Stimulated activated CD8-positive, alpha-beta memory T cell treated with anti-CD3 and anti-CD28 coated beads, Interleukin-7, amount 100 ng/mL, for 1 hour (primary cell): ENCODE data around the gene DNAJB14.

Source experiments
- DNase-seq, 2 donors: peaks; one replicate each; pipeline ENCODE4 v3.0.0-alpha.2; 2020; ENCODE audit warnings: low read depth in 2 of 2

The DNAJB14 gene

DNA sequence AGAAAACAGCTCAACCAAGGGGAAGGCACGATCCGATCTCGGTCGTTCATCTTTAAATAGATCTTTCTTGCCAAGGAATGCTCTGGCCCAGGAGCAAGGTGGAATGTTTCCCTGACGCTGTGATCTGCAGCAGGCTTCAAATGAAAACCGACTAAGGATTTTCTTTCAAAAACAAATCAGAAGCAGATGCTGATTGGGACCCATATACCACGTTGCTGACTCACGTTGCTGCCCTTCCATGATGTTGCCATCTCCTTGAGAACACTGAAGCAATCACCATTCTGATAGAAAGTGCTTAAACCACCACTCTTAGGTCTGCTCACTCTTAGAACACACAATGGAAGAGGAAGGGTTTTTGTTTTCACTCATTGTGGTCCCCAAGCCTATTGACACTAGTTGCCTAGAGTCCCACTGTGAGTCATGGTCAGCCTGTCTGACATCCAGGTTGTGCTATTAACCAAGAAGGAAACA is 78.3 kb downstream of the DNAJB14 start:
- no peak for DNase-seq

DNA sequence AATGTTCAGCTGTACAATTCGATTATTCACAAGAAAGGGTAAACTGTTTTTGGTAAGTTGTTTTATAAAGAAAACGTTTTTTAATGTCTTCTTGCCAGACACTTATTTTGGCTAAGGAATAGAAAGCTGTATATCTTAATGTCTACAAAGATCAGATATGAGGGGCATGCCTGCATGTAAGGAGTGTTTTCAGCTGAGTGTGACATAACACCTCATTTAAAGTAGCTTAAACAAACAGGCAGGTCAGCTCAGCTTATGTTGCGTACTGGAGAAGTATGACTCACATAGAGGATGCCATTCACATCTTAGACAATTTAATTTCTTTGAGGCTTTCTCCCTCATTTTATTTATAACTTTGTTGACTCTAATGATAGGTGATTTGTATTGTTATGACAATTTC is 82.6 kb downstream of the DNAJB14 start:
- DNase-seq, result no peak

DNA sequence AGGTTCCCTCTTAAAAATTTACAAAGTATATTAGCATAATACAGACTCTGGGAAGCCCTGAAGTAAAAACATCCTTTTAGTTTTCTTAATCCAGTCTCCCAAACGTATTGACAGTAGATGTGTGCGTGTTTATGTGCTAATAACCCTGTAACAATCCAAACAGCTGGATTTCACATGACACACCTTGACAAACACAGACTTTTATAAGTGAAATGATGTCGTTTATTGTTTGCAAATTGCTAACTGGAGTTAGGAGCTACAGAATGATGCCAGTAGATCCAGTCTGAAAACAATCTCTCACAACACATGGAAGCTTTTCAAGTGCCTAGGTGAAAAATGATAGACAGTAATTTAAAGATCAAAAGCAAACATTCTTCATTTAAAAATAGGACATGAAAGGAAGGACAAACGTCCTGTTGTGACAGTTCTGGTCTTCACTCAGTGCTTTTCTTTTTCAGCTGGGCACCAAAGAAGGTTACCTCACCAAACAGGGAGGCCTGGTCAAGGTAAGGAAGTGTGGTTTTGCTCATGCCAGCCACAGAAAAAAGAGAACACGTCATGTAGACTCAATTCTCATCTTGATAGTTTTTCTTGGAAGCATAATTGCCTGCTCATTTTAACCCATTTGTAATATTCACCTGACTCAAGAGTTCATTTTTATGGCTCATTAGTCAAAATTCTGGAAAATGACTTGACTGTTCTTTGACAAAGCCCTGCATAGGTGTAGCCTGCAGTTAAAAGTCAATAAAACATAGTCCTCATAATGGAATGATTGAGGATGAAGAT is 85.1 kb downstream of the DNAJB14 start:
- no peak for DNase-seq

DNA sequence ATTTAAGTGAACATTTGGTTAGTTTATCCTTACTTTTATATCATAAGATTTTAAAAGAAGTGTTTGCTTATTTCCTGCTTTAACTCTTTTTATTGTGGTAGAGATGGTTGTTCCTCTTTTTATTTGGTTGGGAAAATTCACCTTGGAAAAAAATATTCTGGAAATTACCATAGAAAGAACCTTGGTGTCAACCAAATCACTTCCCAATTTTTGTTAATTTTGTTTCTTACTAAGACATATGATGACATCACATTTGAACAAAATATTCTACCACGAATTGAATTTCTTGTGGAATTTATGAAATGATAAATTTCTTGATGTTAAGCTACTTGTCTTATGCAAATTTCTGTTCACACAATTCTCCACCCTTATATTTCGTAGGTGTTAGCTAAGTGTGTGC is 85.9 kb downstream of the DNAJB14 start:
- DNase-seq, result no peak

DNA sequence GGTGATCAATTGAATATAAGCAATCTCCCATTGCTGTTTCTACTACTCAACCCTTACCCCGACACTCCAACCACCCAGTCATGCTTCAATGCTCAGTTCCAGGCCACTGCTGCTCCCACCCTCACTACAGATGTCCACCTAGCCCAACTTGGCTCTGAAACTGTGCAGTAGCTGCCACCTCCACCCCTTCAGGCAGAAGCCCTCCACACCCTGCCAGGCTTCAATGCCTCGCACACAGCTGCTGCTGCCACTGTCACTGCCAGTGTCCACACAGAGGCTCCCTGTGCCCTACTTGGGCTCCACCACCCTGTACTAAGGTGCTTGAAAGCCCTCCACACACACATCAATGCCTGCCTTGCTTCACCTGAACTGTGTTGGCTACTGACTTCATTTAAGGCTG is 86.8 kb downstream of the DNAJB14 start:
- no peak for DNase-seq

DNA sequence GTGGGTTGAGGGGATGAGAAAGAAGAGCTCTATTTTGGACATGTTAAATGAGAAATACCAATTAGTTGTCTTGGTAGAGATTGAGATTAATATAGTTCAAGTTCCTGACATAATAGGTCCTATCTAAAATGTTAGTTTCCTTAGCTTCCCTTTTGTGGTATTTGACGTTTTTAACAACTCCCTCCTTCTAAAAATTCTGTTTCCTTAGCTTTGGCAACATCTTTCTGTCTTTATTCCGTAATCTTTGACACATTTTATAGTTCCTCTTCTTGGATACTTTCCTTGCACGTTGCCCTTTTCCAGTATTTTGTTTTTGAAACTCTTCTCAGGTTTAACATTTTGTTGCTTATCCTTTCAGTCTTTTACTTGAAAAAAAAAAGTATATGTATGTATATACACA is 89.1 kb downstream of the DNAJB14 start:
- no peak for DNase-seq

DNA sequence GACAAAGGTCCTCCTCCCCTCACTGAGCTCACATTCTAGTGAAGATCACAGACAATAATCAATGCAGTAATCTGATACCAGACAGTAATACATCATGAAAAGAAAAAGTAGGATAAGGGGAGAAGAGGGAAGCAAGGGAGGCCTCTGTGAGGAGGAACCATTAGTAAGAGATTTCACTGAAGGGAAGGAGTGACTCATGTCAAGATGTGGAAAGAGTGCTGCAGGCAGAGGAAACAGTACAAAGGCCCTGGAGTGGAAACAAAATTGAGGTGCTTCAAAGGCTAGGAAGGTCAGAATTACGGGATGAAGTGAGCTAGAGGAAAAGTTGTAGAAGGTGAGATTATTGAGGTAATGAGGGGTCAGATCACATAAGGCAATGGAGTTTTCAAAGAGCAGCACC is 90.3 kb downstream of the DNAJB14 start:
- DNase-seq, result no peak

DNA sequence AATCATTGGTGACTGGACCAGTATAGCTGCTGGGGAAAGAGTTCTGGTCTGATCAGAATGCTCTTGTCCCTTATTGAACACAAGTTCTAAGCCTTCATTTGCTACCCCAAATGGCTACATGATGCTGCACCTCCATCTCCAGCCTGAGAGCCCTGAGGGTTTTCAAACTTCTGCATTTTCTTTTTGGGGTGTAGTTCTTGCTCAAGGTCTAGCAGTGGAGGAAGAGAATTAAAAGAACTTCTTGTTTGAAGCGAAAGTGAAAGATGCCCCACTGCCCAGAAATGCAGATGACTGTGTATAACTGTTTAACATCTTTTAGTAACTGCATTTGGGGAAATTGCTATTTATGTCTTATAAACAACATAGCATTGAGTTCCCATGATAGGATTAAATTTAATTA is 90.7 kb downstream of the DNAJB14 start:
- DNase-seq, result no peak

DNA sequence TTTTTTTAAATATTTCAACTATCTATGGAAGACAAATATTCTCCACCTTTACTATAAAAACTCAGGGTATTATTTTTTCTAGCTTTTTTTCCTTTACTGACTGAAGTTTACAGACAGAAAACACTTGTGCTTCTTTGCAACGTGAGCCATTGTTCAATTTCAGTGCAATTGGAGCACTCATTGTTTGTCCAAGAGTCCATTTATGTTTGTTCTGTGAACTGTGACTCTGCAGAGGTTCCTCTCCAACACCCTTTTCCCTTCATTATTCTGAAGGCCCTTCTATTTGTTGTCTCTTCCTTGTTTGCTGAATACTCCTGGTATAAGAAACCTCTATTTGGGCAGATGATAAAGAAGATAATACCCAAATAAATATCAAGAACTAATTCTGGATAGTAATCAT is 92.4 kb downstream of the DNAJB14 start:
- DNase-seq, result no peak

DNA sequence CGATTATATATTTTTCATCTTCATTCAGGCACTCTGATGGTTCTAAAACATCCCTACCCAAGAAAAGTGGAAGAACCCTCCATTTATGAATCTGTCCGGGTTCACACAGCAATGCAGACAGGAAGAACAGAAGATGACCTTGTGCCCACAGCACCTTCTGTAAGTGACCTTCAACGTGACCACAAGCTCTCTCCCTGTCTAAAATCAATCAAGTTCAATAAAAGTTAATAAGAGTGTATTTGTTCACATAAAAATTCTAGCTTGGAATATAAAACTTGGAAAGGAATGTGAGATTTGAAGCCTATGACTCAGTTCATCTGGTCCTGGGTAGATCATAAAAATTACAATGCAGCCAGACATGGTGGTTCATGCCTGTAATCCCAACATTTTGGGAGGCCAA is 93.2 kb downstream of the DNAJB14 start:
- no peak for DNase-seq

DNA sequence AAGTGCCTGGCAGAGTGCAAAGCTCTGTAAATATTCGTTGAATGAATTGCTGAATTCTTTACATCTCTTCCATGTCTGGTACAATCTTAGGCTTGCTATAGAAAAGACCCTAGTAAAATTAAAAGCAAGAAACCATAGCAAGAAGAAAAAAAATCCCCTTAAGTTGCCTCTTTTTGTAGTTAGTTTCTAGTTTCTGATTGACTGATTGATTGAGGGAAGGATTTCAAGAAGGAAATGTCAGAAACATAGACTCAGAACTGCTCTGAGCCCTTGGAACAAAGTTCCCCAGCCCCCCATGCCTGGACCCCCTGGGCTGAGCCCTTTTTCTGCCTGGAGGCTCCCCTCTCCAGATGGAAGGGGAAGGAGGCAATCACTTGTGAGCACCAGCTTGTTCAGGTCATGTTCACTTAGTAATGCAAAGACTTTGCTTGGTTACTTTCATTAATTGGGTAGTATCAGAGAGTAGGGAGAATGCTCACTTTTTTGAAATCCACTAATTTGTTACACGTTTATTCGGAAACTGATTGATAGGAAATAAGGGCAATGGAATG is 94.1 kb downstream of the DNAJB14 start:
- DNase-seq, result no peak

DNA sequence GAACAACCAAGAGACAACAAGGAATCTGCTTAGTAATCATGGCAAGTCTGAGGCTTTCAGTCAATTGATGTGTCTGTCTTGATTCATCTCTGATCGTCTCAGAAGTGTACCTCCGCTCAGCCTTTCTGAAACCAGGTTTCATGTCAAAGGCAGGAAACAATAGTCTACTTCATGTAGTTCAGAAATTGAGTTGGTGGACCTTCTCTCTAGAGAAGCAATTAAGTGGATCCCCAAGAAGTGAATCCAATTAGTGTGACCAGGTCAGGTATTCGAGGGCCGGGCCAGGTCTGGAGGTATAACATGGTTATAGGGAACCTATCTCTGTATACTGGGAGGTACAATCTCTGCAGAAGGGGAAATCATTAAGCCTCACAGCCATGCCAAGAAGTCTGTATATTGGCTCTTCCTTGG is 97.8 kb downstream of the DNAJB14 start:
- DNase-seq, result no peak

DNA sequence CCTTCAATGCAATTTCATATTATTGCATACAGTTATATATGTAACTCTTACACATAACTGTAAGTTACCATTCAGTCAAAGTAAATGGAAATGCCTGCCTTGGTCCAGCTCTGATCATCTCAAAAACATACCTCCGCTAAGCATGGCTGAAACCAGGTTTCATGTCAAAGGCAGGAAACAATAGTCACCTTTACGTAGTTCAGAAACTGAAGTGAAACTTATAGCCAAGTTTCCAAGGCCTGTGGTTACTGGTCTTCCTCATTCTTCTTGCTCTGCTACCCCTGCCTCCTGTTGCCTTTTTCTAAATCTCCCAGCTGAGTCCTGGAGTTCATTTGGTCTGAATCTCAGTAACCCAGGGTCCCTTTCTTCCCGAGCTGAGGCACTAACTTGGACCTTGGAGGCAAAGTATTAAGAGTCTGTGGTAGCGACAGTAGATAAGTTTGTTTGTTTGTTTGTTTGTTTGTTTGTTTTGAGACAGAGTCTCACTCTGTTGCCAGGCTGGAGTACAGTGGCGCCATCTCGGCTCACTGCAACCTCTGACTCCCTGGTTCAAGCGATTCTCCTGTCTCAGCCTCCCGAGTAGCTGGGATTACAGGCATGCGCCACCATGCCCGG is 98.9 kb downstream of the DNAJB14 start:
- no peak for DNase-seq

DNA sequence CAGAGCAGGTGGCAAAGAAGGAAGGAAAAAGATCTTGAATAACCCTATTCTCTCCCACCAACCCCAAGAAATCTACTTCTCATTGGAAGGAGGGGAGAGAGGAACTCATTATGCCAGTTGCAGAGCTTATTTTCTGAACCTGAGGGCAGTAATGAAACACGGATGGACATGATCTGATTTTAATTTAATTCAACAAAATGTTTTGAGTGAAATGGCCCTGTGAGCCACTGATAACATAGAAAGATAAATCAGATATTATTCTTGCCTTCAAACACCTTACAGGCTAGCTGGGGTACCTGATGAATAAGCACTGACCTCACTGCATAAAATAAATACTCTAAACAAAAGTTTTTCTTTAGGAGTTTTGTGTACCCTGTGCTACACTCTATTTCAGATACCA is 99.5 kb downstream of the DNAJB14 start:
- no peak for DNase-seq
